ENCODE measurements around the gene ANKRD26.

GRCh38 chr10:27099448-27099847 is 846 bp downstream of the ANKRD26 start:
- no peak for TF ChIP-seq STAT6 (CRISPR knock-in tag; IDR thresholded peaks at IDR 0.05)
- TF ChIP-seq CBX3 (IDR thresholded peaks at IDR 0.05; ENCODE audit: borderline replicate concordance in 1 of 2, low read length in 2 of 2) = no peak

Measured in K562 (cell line).